Osteocyte (in vitro differentiated cells): ENCODE measurements around the gene APLP1. TPM values are rescaled to one million over a fixed set of nuclear protein-coding genes. Genes with fewer than 3 reads are reported as not detected.

ENCODE experiments used
- DNase-seq: peaks from one replicate; pipeline ENCODE4 v3.0.0; 2021; ENCODE audit warnings: mixed read lengths; ENCODE audit not compliant: unreplicated experiment; ENCODE audit errors: extremely low spot score
- H3K27ac Mint-ChIP-seq: one replicate; pipeline ENCODE4 v1.8.0; 2021; ENCODE audit warnings: mild to moderate bottlenecking, mixed read lengths; ENCODE audit not compliant: unreplicated experiment
- H3K27me3 Mint-ChIP-seq: one replicate; pipeline ENCODE4 v1.8.0; 2021; ENCODE audit warnings: mixed read lengths; ENCODE audit not compliant: unreplicated experiment
- H3K36me3 Mint-ChIP-seq: one replicate; pipeline ENCODE4 v1.8.0; 2021; ENCODE audit warnings: mixed read lengths; ENCODE audit not compliant: unreplicated experiment
- H3K4me1 Mint-ChIP-seq: one replicate; pipeline ENCODE4 v1.8.0; 2021; ENCODE audit warnings: mixed read lengths; ENCODE audit not compliant: unreplicated experiment
- H3K4me3 Mint-ChIP-seq: one replicate; pipeline ENCODE4 v1.8.0; 2021; ENCODE audit warnings: mild to moderate bottlenecking, moderate library complexity, mixed read lengths; ENCODE audit not compliant: unreplicated experiment
- H3K9me3 Mint-ChIP-seq: one replicate; pipeline ENCODE4 v1.8.0; 2021; ENCODE audit warnings: mixed read lengths; ENCODE audit not compliant: unreplicated experiment
- total RNA-seq: library from RNA; stranded (reverse); gene quantifications from 2 replicates; pipeline ENCODE4 v1.2.1, GENCODE V29; 2021
- TF ChIP-seq, protein P1 (sequence below): fragments of 200-600 bp; sonication (generic); IDR thresholded peaks from 2 replicates; pipeline ENCODE4 v1.5.0; 2021; ENCODE audit warnings: antibody characterized with exemption, mild to moderate bottlenecking, moderate library complexity

The APLP1 gene
- total RNA-seq, 1 donor from 2014 or later, result 12.6 TPM

GRCh38 chr19:35921012-35921411 is 52.6 kb downstream of the APLP1 start:
- no peaks in the 10 kb centered on the region for H3K4me1 Mint-ChIP-seq
- H3K9me3 Mint-ChIP-seq, result no peaks in the 10 kb centered on the region
- H3K27me3 Mint-ChIP-seq, result peaks cover 20% of the 10 kb centered on the region
- no peak for DNase-seq
- no peak overlapping the region for H3K4me3 Mint-ChIP-seq
- H3K27ac Mint-ChIP-seq, result no peak overlapping the region
- H3K36me3 Mint-ChIP-seq, result no peaks in the 10 kb centered on the region
- TF ChIP-seq, protein P1, sequence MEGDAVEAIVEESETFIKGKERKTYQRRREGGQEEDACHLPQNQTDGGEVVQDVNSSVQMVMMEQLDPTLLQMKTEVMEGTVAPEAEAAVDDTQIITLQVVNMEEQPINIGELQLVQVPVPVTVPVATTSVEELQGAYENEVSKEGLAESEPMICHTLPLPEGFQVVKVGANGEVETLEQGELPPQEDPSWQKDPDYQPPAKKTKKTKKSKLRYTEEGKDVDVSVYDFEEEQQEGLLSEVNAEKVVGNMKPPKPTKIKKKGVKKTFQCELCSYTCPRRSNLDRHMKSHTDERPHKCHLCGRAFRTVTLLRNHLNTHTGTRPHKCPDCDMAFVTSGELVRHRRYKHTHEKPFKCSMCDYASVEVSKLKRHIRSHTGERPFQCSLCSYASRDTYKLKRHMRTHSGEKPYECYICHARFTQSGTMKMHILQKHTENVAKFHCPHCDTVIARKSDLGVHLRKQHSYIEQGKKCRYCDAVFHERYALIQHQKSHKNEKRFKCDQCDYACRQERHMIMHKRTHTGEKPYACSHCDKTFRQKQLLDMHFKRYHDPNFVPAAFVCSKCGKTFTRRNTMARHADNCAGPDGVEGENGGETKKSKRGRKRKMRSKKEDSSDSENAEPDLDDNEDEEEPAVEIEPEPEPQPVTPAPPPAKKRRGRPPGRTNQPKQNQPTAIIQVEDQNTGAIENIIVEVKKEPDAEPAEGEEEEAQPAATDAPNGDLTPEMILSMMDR, result no peak

DNA sequence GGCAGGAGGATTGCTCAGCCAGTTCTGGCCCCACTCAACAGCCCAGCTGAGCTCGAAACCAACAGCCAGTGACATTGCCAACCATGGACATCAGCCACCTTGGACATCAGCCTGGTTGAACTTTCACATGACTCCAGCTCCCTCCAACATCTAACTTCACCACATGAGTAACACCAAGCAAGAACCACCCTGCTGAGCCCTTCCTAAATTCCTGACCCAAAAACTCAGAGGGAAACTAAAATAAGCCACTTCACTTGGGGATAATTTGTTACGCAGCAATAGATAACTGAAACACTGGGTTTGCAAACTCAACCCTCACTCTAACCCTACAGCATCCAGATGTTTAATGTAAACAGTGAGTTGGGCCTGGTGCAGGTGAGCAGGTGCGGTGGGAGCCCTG is 57.1 kb downstream of the APLP1 start:
- Mint-ChIP-seq H3K27me3 (peaks cover 26% of the 10 kb centered on the region), H3K27ac (no peak overlapping the region), H3K4me3 (no peak overlapping the region), H3K9me3 (no peaks in the 10 kb centered on the region), H3K36me3 (no peaks in the 10 kb centered on the region), H3K4me1 (no peaks in the 10 kb centered on the region)
- no peak for DNase-seq
- TF ChIP-seq, protein P1, result no peak

DNA sequence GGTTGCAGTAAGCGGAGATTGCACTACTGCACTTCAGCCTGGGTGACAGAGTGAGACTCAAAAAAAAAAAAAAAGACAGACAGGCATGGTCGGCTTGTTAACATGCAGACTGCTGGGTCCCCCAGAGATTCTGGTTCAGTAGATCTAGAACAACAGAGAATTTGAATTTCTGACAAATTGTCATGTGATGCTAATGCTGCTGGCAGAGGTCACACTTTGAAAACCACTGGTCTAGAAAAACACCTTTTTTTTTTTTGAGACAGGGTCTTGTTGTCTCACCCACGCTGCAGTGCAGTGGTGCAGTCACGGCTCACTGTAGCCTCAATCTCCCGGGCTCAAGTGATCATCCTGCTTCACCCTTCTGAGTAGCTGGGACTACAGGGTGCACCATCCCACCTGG is 60.1 kb downstream of the APLP1 start:
- no peak for DNase-seq
- no peaks in the 10 kb centered on the region for H3K9me3 Mint-ChIP-seq
- no peak overlapping the region for H3K4me3 Mint-ChIP-seq
- H3K27me3 Mint-ChIP-seq, result peaks cover 21% of the 10 kb centered on the region
- no peaks in the 10 kb centered on the region for H3K36me3 Mint-ChIP-seq
- peaks cover 8% of the 10 kb centered on the region for H3K4me1 Mint-ChIP-seq
- no peak overlapping the region for H3K27ac Mint-ChIP-seq
- TF ChIP-seq, protein P1, result no peak

Other genes starting within 250 kb of the APLP1 start
- gene RBM42, start 239.5 kb upstream of the APLP1 start, total RNA-seq, result 88.9 and 95.3 TPM in 2 replicates
- gene ETV2, start 226.8 kb upstream of the APLP1 start, total RNA-seq, result 1.2 and 1.3 TPM in 2 replicates
- gene COX6B1, start 220.3 kb upstream of the APLP1 start, total RNA-seq, result 317 and 370 TPM in 2 replicates
- not detected in 2 replicates for gene UPK1A, start 202.1 kb upstream of the APLP1 start, total RNA-seq
- not detected in 2 replicates for gene ZBTB32, start 164.0 kb upstream of the APLP1 start, total RNA-seq
- 45.1 and 45.3 TPM in 2 replicates for gene KMT2B, start 150.6 kb upstream of the APLP1 start, total RNA-seq
- 2.3 and 3.1 TPM in 2 replicates for gene IGFLR1, start 126.1 kb upstream of the APLP1 start, total RNA-seq
- gene U2AF1L4, start 123.2 kb upstream of the APLP1 start, total RNA-seq, result 35.9 and 44.9 TPM in 2 replicates
- 71.4 and 72.6 TPM in 2 replicates for gene PSENEN, start 122.9 kb upstream of the APLP1 start, total RNA-seq
- gene LIN37, start 120.0 kb upstream of the APLP1 start, total RNA-seq, result 14.1 and 15.7 TPM in 2 replicates
- 0.37 and 0.64 TPM in 2 replicates for gene HSPB6, start 111.5 kb upstream of the APLP1 start, total RNA-seq
- gene PROSER3, start 110.4 kb upstream of the APLP1 start, total RNA-seq, result 19.8 and 20.9 TPM in 2 replicates
- 10.1 and 15.2 TPM in 2 replicates for gene ARHGAP33, start 93.0 kb upstream of the APLP1 start, total RNA-seq
- not detected in 2 replicates for gene PRODH2, start 55.7 kb upstream of the APLP1 start, total RNA-seq
- not detected in 2 replicates for gene NPHS1, start 16.1 kb upstream of the APLP1 start, total RNA-seq
- gene KIRREL2, start 11.7 kb upstream of the APLP1 start, total RNA-seq, result not detected in 2 replicates
- gene NFKBID, start 32.0 kb downstream of the APLP1 start, total RNA-seq, result 6.2 and 6.8 TPM in 2 replicates
- gene HCST, start 34.0 kb downstream of the APLP1 start, total RNA-seq, result 0.81 and 0.97 TPM in 2 replicates
- not detected in 2 replicates for gene TYROBP, start 39.7 kb downstream of the APLP1 start, total RNA-seq
- gene LRFN3, start 67.8 kb downstream of the APLP1 start, total RNA-seq, result 24.3 and 25.0 TPM in 2 replicates
- gene SDHAF1, start 126.6 kb downstream of the APLP1 start, total RNA-seq, result 15.4 and 15.5 TPM in 2 replicates
- 0.55 TPM in 1 of 2 replicates, not detected in the other for gene SYNE4, start 140.2 kb downstream of the APLP1 start, total RNA-seq
- gene ALKBH6, start 145.6 kb downstream of the APLP1 start, total RNA-seq, result 13.0 and 16.0 TPM in 2 replicates
- gene CLIP3, start 164.3 kb downstream of the APLP1 start, total RNA-seq, result 72.8 and 78.3 TPM in 2 replicates
- gene THAP8, start 185.7 kb downstream of the APLP1 start, total RNA-seq, result 7.3 and 8.0 TPM in 2 replicates
- gene WDR62, start 186.3 kb downstream of the APLP1 start, total RNA-seq, result 4.6 and 4.9 TPM in 2 replicates
- not detected in 2 replicates for gene OVOL3, start 242.6 kb downstream of the APLP1 start, total RNA-seq
- 61.8 and 62.2 TPM in 2 replicates for gene POLR2I, start 246.3 kb downstream of the APLP1 start, total RNA-seq
- 172 and 177 TPM in 2 replicates for gene TBCB, start 246.9 kb downstream of the APLP1 start, total RNA-seq